ENCODE measurements around the gene ZNF710. TPM values are rescaled to one million over a fixed set of nuclear protein-coding genes. Genes with fewer than 3 reads are reported as not detected.

The ZNF710 gene
- total and polyA plus RNA-seq, 2 of the 13 experiments (the other 11 are each of a cell fraction or from before 2014, with no cell fraction given): 4.7 to 20.6 TPM

DNA sequence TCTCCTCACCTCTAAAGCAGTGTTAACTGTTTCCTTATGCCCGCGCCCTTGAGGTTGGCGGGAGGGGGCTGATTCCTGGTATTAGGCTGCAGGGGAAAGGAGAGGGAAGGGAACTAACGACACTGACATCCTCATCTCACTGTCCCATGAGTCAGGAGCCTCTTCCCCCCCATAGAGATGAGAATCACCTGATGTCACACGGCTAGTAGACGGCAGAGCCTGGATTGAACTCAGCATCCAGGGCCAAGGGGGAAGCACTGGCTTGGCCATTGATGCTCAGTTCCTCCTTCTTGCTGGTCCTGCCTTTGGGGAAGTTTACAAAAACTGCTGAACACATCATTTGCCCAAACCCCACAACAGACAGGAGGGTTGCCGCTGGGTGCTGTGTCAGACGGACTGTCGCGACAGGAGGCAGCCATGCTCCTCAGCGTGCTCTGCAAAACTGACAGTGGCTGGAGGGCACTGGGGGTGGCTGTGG, 62.7 kb downstream of the ZNF710 start:
- FAIRE-seq (no peak), DNase-seq (ENCODE audit: low spot score) (no peak), ATAC-seq (no peak)
- BruUV-seq (replicated peaks): no TSS peak
- Histone ChIP-seq H3K36me3 (replicated peaks in 1 of 2; ENCODE audit: control insufficient read depth in 1 of 2, insufficient read depth in 2 of 2, low read length in 2 of 2) (peaks cover 6 to 11% of the 10 kb centered on the region in 2 experiments; a peak in 4 of 5 replicates), H3K4me2 (ENCODE audit: low read depth, low read length) (no peak overlapping the region), H4K20me1 (ENCODE audit: insufficient read depth, low read length) (no peaks in the 10 kb centered on the region), H2AFZ (ENCODE audit: low read length) (no peak overlapping the region), H3K4me1 (ENCODE audit: insufficient read depth, low read length) (peaks cover 17% of the 10 kb centered on the region), H3K27ac (ENCODE audit: extremely low read length, insufficient read depth, low read length) (no peak overlapping the region), H3K9ac (ENCODE audit: insufficient read depth, low read depth, low read length) (no peak overlapping the region), H3K4me3 (replicated peaks in 1 of 3; ENCODE audit: insufficient read depth in 1 of 3, low read depth in 2 of 3, low read length in 3 of 3) (no peak overlapping the region), H3K27me3 (ENCODE audit: control insufficient read depth in 1 of 2, insufficient read depth in 2 of 2, low read length in 2 of 2) (no peaks in the 10 kb centered on the region), H3K9me3 (ENCODE audit: low read length) (no peaks in the 10 kb centered on the region), H3K79me2 (ENCODE audit: insufficient read depth, low read length) (peaks cover 3% of the 10 kb centered on the region)
- intact Hi-C loops (cut with micrococcal nuclease; ENCODE audit: unreplicated experiment): no loop called here
- POLR2A ChIA-PET: no interaction called here
- in situ Hi-C loops (cut with HindIII; ENCODE audit: extremely low pct_ligation_motif_present, low pct_unique_long_range_greater_than_20kb): no loop called here
- CTCF ChIA-PET (ENCODE audit: low intra/inter-chr PET ratio, low total read pairs): no interaction called here
- WGBS (ENCODE audit: low lambda C conversion rate): 96% methylated on average over 10 of the region's 11 CpGs
- TF ChIP-seq HCFC1 (IDR thresholded peaks at IDR 0.05; ENCODE audit: low read depth, low read length) (no peak), KAT2B (IDR thresholded peaks at IDR 0.05; ENCODE audit: borderline replicate concordance, low read depth, low read length) (no peak), ZNF883 (CRISPR knock-in tag; IDR thresholded peaks at IDR 0.05; ENCODE audit: not compliant biosample characterization) (no peak), GATA4 (IDR thresholded peaks at IDR 0.05; ENCODE audit: borderline replicate concordance, low read depth) (no peak), AKNA (CRISPR knock-in tag; IDR thresholded peaks at IDR 0.05; ENCODE audit: borderline replicate concordance) (no peak), ZNF563 (CRISPR knock-in tag; IDR thresholded peaks at IDR 0.05) (no peak), ZNF761 (CRISPR knock-in tag; conservative IDR thresholded peaks at IDR 0.05) (no peak), GLI4 (CRISPR knock-in tag; IDR thresholded peaks at IDR 0.05; ENCODE audit: borderline replicate concordance) (no peak), POGK (CRISPR knock-in tag; conservative IDR thresholded peaks at IDR 0.05) (no peak), GRHL1 (CRISPR knock-in tag; conservative IDR thresholded peaks at IDR 0.05) (no peak), ASH2L (IDR thresholded peaks at IDR 0.05; ENCODE audit: insufficient read length, low read depth, low read length) (no peak), ZNF296 (CRISPR knock-in tag; conservative IDR thresholded peaks at IDR 0.05) (no peak), SIN3B (IDR thresholded peaks at IDR 0.05; ENCODE audit: low read length) (no peak), EZH2 (conservative IDR thresholded peaks at IDR 0.05; ENCODE audit: low read depth, low read length) (no peak)
- TF ChIP-seq, protein P1, sequence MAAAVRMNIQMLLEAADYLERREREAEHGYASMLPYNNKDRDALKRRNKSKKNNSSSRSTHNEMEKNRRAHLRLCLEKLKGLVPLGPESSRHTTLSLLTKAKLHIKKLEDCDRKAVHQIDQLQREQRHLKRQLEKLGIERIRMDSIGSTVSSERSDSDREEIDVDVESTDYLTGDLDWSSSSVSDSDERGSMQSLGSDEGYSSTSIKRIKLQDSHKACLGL (CRISPR knock-in tag; IDR thresholded peaks at IDR 0.05): no peak

All from HepG2 (cell line).